NCI-H2196 (cell line): ENCODE results near the gene MAN1A1.

Experiments used
- DNase-seq: peaks from one replicate; lab custom pipeline; 2025; ENCODE audit not compliant: unreplicated experiment; lab: John Stamatoyannopoulos, UW

Gene MAN1A1

DNA sequence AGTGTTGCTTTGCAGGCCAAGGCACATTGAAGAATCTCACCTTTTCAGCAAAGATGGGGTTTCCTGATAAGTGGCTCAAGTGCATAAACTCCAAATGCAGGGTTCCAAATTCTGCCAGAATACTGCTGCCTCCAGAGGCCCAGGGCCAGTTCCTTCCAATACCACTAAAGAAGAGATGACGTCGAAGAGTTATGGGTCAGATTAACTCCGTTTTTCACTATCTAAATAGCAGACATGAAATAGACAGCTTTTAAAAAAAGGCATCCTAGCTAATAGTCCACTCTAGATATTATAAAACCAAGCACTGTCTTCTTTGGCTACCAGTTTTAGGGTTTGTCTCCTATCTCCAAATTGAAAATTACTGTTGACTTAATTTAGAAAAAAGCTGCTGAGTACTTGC lies 144.8 kb downstream of the MAN1A1 start:
- DNase-seq: no peak

DNA sequence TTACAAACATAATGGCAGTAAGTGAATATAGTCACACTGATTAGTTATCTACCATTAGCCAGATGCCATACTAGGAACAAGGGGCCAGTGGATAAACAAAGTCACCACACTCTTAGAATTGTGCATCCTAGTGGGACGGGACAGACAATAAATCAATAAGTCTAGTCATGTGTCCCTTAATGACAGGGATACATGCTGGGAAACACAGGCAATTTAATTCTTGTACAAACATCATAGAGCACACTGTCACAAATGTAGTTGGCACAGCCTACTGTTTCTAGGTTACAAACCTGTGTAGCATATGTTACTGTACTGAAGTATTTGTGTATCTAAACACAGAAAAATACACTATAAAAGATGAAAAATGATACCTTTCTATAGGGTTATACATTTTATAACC lies 148.1 kb downstream of the MAN1A1 start:
- no peak for DNase-seq

DNA sequence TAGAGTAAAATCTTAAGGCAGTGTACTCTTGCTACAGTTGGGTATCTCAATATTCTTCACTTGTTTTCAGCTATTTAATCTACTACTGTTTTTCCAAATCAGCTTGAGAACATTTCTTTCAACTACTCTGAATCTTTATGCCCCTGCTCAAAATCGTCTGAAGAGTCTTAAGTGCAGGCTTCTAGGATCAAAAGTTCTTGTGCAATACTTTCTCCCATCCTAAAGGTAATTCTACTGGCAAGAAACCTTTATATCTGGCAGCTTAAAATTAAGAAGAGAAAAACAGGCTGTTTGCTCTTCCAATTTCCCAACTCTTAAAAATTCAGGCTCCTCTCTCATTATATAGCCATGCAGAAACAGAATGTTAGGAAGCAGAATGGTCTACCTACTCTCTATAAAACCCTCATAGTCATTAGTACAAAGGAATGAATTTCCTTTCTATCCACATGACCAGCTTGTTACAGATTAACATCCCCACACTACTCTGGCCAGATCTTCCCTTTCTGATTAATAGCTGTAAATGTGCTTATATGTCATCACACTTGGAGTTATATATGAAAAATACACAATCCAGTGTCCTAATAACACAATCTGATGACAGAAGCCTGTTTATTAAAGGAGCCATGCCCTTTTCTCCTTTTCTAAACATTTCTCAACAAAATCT lies 148.9 kb downstream of the MAN1A1 start:
- DNase-seq: no peak

DNA sequence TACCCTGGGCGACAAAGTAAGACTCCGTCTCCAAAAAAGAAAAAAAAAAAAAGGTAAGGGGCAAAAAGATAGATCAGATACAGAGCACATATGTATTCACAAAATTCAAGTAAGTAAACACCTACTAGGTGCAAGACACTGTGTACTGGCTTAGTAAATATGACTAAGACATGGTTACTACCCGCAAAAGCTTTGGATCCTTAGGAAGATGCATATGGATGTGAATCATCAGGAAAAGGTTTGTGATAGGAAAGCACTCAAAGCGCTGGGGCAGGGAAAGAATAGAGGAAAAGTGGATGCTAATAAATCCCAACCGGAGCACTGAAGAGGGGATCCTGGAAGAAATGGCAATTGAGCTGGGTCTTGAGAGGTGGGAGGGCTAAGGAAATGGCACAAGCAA lies 152.3 kb downstream of the MAN1A1 start:
- DNase-seq: no peak

DNA sequence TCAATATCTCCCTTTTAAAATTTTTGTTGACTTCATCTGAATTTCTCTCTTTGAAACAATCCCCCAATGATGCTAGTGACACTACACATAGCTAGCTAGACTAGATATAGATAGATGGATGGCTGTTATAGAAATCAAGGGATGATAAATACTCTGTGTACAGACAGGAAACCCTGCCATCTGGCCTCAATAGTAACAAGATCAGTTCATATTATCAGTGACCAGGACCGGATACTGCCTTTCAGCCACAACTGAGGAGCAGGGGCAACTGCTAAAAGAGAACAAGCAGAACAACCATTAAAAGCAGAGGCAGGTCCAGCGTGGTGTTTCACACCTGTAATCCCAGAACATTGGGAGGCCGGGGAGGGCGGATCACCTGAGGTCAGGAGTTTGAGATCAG lies 152.8 kb downstream of the MAN1A1 start:
- DNase-seq: no peak

DNA sequence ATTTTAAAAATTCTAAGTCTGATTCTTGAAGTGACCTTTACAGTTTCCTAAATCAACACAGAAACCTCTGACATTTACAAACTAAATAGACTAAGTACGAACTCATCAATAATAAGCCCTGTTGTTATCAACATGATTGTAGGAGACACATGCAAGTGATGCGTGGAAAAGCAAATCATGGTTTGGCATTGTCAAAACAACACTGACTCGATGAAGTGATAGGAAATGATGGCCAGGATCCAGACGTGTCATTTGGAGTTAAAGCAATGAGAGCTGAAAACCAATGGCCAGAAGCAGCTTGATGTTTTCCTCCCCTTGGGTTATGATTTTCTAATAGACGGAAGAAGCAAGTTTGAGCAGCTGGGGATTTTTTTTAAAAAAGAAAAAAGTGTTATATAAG lies 153.7 kb downstream of the MAN1A1 start:
- DNase-seq: no peak

DNA sequence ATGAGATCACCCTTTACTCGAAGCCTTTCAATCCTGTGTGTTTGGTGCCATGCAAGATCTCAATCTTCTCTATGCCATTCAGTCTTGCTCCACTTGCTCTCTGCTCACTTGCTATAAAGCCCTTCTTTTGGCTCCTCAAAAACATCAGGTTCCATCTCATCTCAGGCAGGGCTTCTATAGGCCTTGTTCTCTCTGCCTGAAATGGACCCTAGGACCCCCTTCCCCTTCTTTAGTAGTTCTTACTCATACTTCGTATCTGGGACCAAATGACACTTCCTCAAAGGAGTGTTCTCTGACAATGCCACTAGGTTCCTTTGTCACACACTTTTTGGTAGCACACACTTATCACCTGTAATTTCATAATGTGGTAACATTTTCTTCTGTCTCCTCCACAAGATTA lies 154.4 kb downstream of the MAN1A1 start:
- no peak for DNase-seq

DNA sequence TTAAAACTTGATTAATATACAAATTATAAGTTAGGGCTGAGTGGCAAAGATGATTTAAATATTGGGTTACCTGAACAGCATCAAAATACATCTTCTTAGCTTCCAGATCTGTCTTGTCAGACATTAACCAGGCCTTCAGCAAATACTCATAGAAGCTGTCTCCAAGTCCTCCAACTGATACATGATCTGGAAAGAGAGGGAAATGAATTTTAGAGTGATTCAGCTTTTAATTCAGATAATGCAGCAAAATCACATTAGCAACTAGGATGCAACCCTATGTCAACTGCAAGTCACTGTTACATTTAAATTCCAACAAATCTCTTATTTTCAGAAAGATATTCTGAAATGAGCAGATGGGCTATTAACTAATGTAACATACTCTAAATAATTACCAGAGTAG lies 155.9 kb downstream of the MAN1A1 start:
- DNase-seq: no peak

DNA sequence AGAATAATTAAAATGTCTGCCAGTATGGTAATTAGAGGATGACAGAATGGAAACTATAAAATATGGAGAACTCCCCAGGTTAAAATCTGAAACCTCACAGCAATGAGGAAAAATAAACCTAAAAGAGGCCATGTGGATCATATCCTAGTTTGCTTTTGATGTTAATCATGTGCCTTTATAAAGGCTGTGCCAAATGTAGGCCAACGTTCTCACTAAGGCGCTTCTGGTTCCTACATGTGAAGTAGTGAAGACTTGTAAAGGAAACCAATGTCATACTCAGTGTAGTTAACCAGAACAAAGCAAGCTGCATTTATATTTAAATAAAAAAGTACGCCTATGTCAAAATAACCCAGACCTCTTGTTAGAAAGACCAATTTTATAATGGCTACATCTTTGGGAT lies 157.4 kb downstream of the MAN1A1 start:
- DNase-seq: no peak

DNA sequence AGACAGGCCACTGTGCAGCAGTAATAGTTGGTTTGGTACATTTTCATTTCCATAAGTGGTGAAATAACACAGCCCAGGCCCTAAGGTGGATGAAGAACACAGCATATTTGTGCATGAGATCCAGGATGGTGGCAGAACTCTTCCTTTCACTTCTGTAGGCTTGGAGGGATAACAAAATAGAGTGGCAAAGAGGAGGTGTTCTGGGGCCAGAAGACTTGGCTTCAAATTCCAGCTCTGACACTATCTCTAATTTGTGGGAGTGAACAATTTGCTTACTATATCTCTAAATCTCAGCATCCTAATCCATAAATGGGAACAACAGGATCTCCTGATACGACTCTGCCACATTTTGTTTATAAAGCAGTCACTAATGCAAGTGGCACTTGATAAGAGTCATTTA lies 159.4 kb downstream of the MAN1A1 start:
- DNase-seq: no peak

DNA sequence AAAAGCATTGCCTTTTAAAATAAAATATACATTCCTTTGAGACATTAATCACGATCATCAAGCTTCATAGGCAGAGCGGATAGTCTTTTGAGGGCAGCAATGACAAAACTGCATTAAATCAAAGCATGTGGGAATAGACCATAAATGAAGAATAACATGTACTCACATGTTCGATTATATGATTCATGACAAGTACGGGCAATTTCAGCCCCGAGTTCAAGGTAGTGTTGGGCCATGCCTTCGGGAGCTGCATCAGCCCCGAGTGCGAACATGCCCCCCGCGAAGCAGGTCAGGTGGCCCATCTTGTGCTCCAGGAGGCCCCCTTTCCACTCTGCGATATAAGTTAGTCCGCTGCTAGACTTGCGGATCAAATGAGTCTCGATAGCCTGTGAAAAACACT lies 160.1 kb downstream of the MAN1A1 start:
- no peak for DNase-seq

DNA sequence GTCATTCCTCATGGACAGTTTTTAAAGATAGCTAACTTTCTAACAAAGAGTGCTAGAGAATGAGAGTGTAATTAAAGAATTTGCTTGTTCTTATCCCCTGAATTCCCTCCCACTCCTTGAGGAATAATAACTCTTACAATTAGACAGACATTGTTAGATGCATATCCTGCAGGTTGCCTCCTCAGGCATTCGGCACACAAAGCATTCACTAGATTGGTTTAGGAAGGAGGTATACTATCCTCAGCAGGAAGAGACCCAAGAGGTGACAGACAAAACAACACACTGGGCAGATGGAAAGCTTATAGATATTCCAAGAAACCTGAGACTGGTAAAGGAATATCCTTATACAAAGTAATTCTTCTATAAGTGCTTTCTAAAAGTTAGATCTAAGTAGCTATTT lies 162.0 kb downstream of the MAN1A1 start:
- no peak for DNase-seq

DNA sequence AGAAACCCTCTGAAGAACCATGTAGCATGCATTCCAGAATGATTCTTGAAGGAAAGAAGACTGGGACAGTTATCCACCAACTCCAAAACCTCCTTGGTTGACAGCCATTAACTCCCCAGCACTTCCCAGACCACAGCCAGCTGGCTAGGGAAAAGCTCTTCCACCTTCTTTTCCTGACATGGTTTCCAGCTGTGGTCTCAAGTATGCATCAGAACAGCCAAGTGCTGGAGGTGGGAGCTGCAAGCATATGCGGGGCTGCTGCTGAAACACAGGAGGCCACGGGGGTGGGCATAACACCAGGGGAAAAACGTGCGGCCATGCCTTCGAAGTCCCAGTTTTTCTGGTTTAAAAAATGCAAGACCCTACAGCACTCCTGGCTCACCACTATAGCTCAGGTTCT lies 163.1 kb downstream of the MAN1A1 start:
- DNase-seq: no peak

DNA sequence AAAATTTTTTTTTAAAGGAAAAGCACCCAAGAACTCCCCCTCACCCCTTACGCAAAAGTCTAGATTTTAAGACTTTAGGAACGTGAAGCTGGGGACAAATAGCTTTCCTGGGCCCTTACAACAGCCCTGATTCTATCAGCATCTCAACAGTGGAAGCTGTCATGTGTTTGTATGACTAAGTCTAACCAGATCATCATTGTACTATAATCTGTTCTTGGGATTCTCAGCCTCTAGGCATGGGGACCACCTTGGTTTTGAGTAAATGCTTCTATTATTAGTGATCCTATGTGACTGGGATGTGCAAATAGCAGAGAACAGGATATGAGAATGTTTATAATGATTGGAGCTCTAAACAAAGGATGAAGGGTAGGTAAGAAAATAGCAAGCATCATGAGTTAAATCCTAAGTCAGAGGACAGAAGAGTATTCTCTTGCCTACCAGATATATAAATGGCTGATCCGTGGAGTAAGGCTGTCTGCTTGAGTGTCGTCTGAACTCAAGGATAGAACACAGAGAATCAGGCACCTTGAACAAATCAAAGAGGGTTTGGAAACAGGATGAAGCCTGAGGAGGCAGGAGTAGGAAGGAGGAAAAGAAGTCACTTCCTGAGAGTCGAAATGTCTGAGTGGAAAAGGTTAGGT lies 165.4 kb downstream of the MAN1A1 start:
- no peak for DNase-seq

DNA sequence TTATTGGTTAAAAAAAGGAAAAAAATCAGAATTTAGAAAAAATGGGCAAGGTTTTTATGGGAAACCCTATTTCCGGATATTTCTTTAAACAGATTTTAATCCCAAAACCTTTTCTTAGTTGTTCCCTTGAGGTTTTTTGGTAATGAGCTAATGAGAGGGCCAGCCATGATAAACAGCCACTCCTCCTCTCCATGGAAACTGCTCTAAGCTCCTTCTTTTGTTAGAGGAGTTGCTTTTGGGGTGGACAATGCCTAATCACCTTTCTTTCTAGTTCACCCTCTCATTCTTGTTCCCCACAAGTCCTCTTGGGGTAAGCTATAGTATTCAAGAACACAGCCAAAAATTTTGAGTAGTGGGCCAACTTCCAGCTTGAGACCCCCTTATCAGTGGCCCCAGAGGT lies 166.1 kb downstream of the MAN1A1 start:
- no peak for DNase-seq

DNA sequence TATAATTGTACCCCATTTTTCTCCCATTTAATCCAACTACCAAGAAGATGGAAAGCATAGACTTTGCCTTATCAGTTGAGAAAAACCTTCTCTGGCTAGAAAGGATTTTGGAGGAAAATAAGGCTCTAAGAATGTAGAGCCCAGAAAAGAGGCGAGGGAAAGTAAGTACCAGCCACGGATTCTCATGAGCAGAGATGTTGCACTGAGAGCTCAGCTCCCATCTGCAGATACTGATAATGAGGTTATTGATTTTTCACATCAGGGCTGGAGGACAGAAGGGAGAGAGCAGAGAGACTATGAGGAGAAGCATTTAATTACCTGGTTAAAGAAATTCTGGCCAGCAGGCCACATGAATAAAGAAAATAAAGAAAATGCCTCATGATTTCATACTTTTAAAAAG lies 166.7 kb downstream of the MAN1A1 start:
- DNase-seq: no peak

DNA sequence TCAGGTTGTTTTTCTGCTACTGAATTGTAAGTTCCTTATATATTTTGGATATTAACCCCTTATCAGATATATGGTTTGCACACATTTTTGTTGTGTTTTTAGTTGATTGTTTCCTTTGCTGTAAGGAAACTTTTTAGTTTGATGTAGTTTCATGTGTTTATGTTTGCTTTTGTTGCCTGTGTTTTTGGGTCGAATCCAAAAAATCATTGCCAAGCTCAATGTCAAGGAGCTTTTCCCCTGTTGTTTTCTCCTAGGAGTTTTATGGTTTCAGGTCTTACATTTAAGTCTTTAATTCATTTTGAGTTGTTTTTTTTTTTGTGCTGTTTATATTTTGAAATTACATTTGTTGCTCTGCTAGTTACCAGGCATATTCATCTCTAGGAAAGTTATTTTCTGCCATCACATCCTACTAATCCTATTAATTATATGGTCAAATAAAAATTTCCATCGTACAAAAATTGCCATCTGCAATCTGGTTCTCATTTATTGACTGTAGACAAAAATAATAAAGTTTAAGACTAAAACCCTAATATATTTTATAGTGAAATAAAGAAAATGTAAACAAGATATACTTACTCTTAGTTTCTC lies 167.3 kb downstream of the MAN1A1 start:
- DNase-seq: no peak

DNA sequence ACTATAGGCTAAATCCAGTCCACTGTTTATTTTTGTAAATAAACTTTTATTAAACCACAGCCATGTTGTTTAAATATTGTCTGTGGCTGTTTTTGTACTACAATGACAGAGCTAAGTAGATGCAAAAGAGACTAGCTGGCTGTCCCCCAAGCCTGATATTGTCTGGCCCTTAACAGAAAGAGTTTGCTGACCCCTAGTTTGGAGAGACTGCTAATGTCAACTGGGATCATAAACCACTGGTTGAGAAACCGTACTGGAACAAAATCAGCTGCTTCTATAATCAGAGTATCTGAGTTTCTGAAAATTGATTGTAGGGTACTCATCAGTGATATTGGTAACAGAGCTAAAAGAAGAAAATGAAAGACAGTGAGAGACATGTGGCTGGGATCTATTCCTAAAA lies 168.5 kb downstream of the MAN1A1 start:
- DNase-seq: no peak

DNA sequence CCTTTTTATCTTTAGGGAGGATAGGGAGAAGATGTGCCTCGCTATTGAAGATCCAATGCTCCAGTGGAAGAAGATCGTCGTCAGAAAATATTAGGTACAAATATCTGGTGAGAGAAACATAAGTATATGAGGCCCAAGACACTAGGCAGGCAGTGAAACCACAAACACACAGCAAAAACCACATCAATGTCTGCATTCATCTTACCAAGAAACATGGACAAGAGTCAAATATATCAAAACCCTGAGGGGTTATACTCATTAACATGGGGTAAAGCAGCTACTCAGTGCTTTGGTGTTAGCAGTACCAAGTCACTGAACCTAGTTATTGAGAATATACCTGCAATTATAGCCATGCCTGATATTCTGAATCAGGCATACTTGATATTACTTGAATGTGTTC lies 169.7 kb downstream of the MAN1A1 start:
- DNase-seq: no peak

DNA sequence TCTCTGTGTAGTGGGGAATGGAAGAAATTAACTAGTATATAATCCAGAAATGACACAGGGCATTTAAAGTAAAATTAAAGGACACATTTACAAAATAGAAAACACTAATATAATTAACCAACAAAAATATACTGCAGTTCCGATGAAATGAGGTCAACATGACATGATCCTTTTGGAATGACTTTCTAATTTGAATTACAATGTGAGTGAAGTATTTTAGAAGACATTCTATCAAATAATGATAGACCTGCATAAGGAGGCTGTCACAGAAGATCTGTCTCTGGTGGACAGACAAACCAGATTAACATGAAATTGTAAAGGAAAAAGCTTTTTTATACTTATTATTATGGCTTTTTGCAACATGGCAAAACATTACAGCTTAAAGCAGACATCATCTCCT lies 170.5 kb downstream of the MAN1A1 start:
- DNase-seq: no peak

DNA sequence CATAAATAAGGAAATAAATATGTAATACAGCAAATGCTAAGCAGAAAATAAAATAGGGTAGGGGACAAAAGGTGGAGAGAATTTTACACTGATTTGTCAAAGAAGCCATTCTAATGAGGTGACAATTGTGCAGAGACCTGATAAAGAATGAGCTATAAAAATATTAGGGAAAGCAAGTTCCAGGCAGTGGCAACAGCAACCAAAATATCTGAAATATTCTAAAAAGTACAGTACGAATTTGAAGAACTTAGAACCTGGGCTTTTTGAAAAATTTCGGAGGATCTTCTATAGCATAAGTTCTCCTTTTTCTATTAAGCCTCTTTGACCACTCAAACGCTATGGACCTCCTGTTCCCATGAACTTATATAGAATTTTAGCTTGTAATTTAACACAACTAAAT lies 173.1 kb downstream of the MAN1A1 start:
- DNase-seq: no peak

DNA sequence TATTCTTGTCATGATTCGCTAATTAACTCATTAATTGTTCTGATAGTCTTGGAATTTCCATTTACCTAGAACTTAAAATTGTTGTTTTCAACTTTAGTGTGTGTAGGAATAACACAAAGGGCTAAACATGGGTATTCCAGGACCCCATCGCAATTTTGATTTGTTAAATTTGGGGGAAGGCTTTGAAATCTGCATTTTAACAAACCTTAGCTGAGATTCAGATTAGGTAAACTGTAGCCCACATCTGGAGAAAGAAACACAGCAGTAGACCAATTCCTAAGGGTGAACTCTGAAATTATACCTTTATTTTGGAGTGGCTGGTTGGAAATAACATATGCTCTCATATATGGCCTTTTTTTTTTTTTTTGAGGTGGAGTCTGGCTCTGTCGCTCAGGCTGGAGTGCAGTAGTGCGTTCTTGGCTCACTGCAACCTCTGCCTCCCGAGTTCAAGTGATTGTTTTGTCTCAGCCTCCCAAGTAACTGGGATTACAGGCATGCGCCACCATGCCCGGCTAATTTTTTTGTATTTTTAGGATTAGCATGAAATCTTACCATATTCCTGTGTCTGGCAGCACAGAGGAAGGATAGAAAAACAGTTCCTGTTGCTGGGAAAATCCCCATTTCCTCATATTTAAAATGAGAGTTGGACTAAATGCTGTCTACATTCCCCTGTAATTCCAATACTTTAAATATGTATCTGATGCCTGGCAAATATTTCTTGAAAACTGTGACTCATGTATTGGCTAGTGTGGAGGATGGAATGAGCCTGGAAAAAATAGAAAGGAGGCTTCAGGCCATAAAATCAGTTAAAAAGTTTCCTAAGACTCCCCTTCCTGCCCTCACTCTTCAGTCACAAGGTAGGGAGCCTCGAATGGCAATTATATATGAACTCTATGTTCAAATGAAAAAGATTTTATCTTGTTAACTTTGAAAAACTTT lies 174.4 kb downstream of the MAN1A1 start:
- no peak for DNase-seq
